ENCODE results near the gene TIAM2. TPM values are rescaled to one million over a fixed set of nuclear protein-coding genes. Genes with fewer than 3 reads are reported as not detected.

The TIAM2 gene
- total and polyA plus RNA-seq, 9 of the 15 experiments (the other 6 are each of a cell fraction or from before 2014, with no cell fraction given), result 0.73 to 6.5 (median 4.3) TPM

- WGBS (ENCODE audit: insufficient coverage, low coverage, missing lambda C conversion rate), result 97% methylated on average over 3 of the region's 3 CpGs
- Histone ChIP-seq H3K36me3 (ENCODE audit: control insufficient read depth, insufficient read depth, low read length) (peaks cover 87% of the 10 kb centered on the region; the same call in 2 of the 3 replicates), H3K9ac (ENCODE audit: insufficient read depth in 1 of 2, low read depth in 2 of 2, low read length in 2 of 2) (no peak overlapping the region), H3K4me3 (no peak overlapping the region), H3K9me3 (replicated peaks; ENCODE audit: control insufficient read depth, insufficient read depth, low read depth, low read length) (no peaks in the 10 kb centered on the region), H2AFZ (ENCODE audit: low read depth, low read length) (no peak overlapping the region), H3K9me1 (ENCODE audit: control insufficient read depth, insufficient read depth, low read length) (peaks cover 10% of the 10 kb centered on the region), H3K79me2 (ENCODE audit: control insufficient read depth, insufficient read depth, low read length) (no peaks in the 10 kb centered on the region), H3K4me2 (ENCODE audit: insufficient read depth, low read length) (no peak overlapping the region), H3K27me3 (ENCODE audit: control insufficient read depth in 2 of 2, insufficient read depth in 2 of 2, low read length in 2 of 2) (no peaks in the 10 kb centered on the region), H3K27ac (ENCODE audit: extremely low read depth, low read depth, low read length) (no peak overlapping the region), H3K4me1 (replicated peaks in 1 of 2; ENCODE audit: control insufficient read depth in 2 of 2, insufficient read depth in 2 of 2, low read length in 2 of 2) (no peaks in the 10 kb centered on the region), H4K20me1 (replicated peaks; ENCODE audit: control insufficient read depth, insufficient read depth, low read length) (no peaks in the 10 kb centered on the region)
- TF ChIP-seq ZBTB7A (IDR thresholded peaks at IDR 0.05; ENCODE audit: borderline replicate concordance, control insufficient read depth, low read depth, low read length) (no peak), RBM14 (IDR thresholded peaks at IDR 0.05; ENCODE audit: borderline replicate concordance, insufficient read depth, low read depth, low read length) (no peak), GABPB2 (CRISPR knock-in tag; conservative IDR thresholded peaks at IDR 0.05) (no peak)
- BruUV-seq (replicated peaks), result no TSS peak
- in situ Hi-C loops (cut with MboI) (no loop called here), intact Hi-C loops (cut with micrococcal nuclease) (no loop called here)
- no peak for DNase-seq (ENCODE audit: extremely low read depth in 1 of 4, low spot score in 3 of 4)
- ATAC-seq, result no peak
- no peak for FAIRE-seq
- ChIA-PET POLR2A (interaction anchor here (0.6 to 2.0 kb wide), 3 partner anchors 11 to 592 kb away, joined by 3 to 5 read pairs (median 3); no protein-coding TSS in a partner anchor), CTCF (ENCODE audit: low intra/inter-chr PET ratio) (no interaction called here)
Observed at GRCh38 chr6:155259204-155259603, 264.1 kb downstream of the TIAM2 start.

- no peak overlapping the region for H3K27ac ChIP-seq (ENCODE audit: extremely low read depth, low read depth, low read length)
- H3K4me1 ChIP-seq (replicated peaks in 1 of 2; ENCODE audit: control insufficient read depth in 2 of 2, insufficient read depth in 2 of 2, low read length in 2 of 2), result 0 out of 5 replicates have a peak, but pooled peaks cover 0 to under 1% of the 10 kb centered on the region in 2 experiments
- WGBS (ENCODE audit: insufficient coverage, low coverage, missing lambda C conversion rate), result 93% methylated on average over 5 of the region's 5 CpGs
- H3K27me3 ChIP-seq (ENCODE audit: control insufficient read depth in 2 of 2, insufficient read depth in 2 of 2, low read length in 2 of 2), result no peaks in the 10 kb centered on the region
- H3K36me3 ChIP-seq (ENCODE audit: control insufficient read depth, insufficient read depth, low read length), result peaks cover 87% of the 10 kb centered on the region; the same call in 2 of the 3 replicates
- FAIRE-seq (no peak), DNase-seq (ENCODE audit: extremely low read depth in 1 of 4, low spot score in 3 of 4) (no peak), ATAC-seq (no peak)
- H3K9ac ChIP-seq (ENCODE audit: insufficient read depth in 1 of 2, low read depth in 2 of 2, low read length in 2 of 2), result no peak overlapping the region
- TF ChIP-seq ETV5 (CRISPR knock-in tag; IDR thresholded peaks at IDR 0.05; ENCODE audit: low read depth) (no peak), TAF15 (IDR thresholded peaks at IDR 0.05; ENCODE audit: low read depth, low read length) (no peak), ETV6 (IDR thresholded peaks at IDR 0.05; ENCODE audit: borderline replicate concordance in 1 of 2, low read depth in 2 of 2, low read length in 1 of 2) (no peak), ETV6 (CRISPR knock-in tag; IDR thresholded peaks at IDR 0.05; ENCODE audit: borderline replicate concordance) (no peak), ZNF398 (CRISPR knock-in tag; IDR thresholded peaks at IDR 0.05) (no peak), BRD9 (IDR thresholded peaks at IDR 0.05; ENCODE audit: low read depth, partially characterized antibody) (no peak), VEZF1 (CRISPR knock-in tag; IDR thresholded peaks at IDR 0.05) (no peak), SRF (CRISPR knock-in tag; IDR thresholded peaks at IDR 0.05) (no peak)
- no peak overlapping the region for H2AFZ ChIP-seq (ENCODE audit: low read depth, low read length)
- no peak overlapping the region for H3K4me3 ChIP-seq
- BruUV-seq (replicated peaks), result no TSS peak
- H4K20me1 ChIP-seq (replicated peaks; ENCODE audit: control insufficient read depth, insufficient read depth, low read length), result no peaks in the 10 kb centered on the region
- ChIA-PET POLR2A (interaction anchor here (0.6 to 2.0 kb wide), 3 partner anchors 10 to 591 kb away, joined by 3 to 5 read pairs (median 3); no protein-coding TSS in a partner anchor), CTCF (ENCODE audit: low intra/inter-chr PET ratio) (no interaction called here)
- in situ Hi-C loops (cut with MboI) (no loop called here), intact Hi-C loops (cut with micrococcal nuclease) (no loop called here)
- H3K79me2 ChIP-seq (ENCODE audit: control insufficient read depth, insufficient read depth, low read length), result no peaks in the 10 kb centered on the region
- peaks cover 10% of the 10 kb centered on the region for H3K9me1 ChIP-seq (ENCODE audit: control insufficient read depth, insufficient read depth, low read length)
- H3K4me2 ChIP-seq (ENCODE audit: insufficient read depth, low read length), result no peak overlapping the region
- H3K9me3 ChIP-seq (replicated peaks; ENCODE audit: control insufficient read depth, insufficient read depth, low read depth, low read length), result no peaks in the 10 kb centered on the region
Observed at GRCh38 chr6:155259897-155260296, 264.8 kb downstream of the TIAM2 start.

Measured in K562 (cell line).